HG03039 (cell line): ENCODE measurements around the gene FGF22.

Source experiments
- ATAC-seq: cut with Tn5 transposase; IDR thresholded peaks from one replicate; pipeline ENCODE4 v1.9.1; 2021; ENCODE audit warnings: mild to moderate bottlenecking, moderate library complexity; ENCODE audit not compliant: unreplicated experiment

The FGF22 gene

DNA sequence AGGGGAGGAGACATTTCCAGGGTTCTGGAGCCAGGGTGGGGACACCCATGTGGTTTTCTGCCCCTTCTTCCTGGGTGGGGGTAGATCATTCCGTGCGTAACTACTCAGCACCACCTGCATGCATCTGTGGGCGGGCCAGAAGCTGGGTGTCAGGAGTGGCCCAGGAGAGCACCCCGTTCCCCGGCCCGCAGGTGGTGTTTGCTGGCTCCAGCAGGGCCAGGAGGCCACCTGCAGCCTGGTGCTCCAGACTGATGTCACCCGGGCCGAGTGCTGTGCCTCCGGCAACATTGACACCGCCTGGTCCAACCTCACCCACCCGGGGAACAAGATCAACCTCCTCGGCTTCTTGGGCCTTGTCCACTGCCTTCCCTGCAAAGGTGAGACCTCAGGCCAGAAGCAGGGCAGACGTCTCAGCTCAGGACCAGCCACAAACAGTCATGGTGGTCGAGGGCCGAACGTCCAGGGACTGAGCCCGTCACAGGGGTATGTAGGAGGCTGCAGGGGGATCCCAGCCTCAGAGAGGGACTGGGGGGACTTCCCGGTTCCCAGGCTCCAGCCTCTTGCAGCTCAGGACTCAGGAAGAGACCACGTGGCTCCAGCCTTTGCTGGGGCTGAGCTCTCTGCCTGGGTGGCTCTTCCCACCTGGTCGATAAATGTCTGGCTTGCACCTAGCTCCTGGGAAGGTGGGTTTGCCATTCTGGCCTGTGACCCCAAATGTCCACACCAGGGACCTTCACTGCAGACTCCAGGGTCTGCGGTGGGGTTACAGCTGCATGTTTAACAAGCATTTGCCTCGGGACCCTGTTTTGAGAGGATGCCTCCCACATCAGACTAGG, 38.1 kb downstream of the FGF22 start:
- ATAC-seq, result no peak

DNA sequence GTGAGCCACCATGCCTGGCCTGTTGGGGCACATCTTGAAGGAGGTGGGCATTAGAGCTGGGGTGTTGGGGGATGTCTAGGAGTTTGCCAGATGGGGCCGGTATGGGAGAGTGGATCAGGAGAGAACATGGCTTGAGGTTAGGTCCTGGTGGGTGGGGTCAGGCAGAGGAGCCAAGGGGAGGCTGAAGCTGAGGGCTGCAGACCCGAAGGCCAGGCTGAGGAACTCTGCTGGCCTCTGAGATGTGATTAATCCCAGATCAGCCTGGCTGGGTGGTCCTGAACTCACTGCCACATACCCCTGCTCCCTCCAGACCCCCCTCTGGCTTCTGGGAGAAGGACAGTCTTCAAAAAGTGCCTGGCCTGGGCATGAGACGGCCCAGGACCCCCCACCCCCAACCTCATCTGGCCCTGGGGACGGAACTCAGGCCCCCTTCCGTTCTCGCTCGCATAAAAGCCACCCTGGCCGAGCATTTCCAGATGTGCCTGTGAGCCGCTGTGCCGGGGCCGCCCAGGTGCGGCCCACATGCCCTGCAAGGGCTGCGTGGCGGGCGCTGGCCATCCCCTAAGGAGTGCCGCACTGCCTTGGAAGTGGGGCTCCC, 39.2 kb downstream of the FGF22 start:
- ATAC-seq, result no peak

DNA sequence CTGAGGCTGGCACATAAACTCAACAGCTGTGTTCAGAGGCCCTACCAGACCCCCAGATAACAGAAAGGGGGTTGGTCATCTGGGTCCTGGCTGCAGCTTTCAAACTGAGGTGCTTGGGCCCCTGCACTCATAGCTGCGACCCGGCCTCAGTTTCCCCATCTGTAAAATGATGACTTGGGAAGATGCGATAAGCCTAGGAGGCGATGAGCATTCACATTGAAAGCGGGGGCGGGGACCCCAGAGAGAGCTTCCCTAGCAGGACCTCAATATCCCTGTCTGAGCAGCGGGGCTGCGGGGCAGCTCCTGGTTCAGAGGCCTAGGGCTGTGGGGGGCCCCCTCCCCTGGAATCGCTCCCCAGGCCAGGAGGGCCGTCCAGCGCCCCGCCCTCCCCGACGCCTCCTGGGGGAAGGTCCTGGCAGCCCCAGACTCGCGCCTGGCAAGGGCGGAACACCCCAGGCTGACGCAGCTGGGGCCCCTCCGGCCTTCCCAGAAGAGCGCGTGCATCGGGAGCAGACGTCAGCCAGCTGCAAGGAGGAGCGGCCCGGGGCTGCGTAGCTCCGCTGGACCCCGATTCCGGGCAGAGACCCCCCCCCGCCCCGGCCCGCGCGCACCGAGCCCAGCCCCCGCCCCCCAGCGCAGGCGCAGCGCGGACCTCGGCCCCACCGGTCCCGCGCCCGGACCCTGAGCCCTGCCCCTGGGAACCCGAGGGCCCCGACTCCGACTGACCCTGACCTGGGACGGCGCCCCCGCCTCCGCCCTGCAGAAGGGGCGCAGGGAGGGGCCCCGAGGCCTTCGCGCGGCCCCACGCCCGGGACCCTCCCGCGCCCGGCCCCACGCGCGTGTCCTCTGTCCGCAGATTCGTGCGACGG, 40.0 kb downstream of the FGF22 start:
- ATAC-seq, result peak; percentile 11

DNA sequence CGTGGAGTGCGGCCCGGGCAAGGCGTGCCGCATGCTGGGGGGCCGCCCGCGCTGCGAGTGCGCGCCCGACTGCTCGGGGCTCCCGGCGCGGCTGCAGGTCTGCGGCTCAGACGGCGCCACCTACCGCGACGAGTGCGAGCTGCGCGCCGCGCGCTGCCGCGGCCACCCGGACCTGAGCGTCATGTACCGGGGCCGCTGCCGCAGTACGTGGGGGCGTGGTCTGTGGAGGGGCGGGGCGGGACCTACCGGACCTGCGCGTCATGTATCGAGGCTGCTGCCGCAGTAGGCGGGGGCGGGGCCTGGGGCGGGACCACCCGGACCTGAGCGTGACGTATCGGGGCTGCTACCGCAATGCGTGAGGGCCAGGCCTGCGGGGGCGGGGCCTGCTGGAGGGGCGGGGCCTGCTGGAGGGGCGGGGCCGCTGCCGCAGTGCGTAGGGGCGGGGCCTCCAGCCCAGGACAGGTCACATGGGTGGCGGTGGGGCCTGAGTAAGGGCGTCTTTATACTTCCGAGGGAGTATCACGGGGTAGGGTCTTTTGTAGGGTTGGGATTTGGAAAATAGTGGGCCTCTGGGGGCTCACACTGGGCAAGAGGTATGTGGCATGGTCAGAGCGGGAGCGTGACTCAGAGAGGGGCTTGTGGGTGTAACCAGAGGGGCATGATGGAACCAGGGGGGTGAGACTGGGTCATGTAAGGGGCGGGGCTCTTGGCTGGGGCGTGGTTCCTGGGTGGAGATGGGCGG, 40.8 kb downstream of the FGF22 start:
- ATAC-seq, result peak; percentile 69

DNA sequence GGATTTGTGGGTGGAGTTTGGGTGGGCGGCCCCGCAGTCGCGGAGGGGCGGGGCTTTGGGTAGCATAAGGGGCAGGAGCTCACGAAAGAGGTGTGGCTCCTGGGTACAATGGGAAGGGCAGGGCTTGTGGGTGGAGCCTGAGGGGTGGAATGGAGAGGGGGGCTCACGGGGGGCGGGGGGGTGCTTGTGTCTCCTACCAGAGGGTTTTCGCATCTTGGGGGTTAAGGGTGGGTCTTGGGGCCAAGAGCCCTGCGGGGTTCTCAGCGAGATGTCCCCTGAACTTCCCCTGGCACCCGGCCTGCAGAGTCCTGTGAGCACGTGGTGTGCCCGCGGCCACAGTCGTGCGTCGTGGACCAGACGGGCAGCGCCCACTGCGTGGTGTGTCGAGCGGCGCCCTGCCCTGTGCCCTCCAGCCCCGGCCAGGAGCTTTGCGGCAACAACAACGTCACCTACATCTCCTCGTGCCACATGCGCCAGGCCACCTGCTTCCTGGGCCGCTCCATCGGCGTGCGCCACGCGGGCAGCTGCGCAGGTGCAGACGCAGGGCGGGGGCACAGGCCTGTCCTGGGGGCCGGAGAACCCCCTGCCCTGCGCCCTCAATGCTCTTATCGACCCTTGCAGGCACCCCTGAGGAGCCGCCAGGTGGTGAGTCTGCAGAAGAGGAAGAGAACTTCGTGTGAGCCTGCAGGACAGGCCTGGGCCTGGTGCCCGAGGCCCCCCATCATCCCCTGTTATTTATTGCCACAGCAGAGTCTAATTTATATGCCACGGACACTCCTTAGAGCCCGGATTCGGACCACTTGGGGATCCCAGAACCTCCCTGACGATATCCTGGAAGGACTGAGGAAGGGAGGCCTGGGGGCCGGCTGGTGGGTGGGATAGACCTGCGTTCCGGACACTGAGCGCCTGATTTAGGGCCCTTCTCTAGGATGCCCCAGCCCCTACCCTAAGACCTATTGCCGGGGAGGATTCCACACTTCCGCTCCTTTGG, 41.6 kb downstream of the FGF22 start:
- no peak for ATAC-seq

DNA sequence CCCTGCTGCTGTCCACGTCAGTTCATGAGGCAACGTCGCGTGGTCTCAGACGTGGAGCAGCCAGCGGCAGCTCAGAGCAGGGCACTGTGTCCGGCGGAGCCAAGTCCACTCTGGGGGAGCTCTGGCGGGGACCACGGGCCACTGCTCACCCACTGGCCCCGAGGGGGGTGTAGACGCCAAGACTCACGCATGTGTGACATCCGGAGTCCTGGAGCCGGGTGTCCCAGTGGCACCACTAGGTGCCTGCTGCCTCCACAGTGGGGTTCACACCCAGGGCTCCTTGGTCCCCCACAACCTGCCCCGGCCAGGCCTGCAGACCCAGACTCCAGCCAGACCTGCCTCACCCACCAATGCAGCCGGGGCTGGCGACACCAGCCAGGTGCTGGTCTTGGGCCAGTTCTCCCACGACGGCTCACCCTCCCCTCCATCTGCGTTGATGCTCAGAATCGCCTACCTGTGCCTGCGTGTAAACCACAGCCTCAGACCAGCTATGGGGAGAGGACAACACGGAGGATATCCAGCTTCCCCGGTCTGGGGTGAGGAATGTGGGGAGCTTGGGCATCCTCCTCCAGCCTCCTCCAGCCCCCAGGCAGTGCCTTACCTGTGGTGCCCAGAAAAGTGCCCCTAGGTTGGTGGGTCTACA, 43.1 kb downstream of the FGF22 start:
- no peak for ATAC-seq

DNA sequence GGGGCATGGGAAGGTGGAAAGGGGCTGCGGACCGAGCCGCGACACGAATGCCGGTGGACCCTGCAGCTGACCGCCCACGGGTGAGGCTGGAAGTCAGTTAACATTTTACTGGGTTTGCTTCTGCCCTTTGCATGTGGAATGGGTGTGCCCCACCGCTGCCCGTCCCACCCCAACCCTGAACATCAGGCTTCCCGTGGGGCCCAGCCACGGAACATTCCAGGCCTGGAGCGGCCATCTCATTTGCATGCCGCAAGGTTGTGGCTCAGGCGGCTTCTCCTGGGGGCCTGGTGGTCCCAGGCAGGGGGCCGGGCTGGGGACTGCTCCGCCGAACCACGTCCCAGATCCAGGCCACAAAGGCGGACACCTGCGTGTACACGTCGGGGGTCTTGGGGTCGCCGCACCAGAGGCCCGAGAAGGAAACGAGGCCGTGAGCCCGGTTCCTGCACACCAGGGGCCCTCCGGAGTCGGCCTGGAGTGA, 45.8 kb downstream of the FGF22 start:
- no peak for ATAC-seq

DNA sequence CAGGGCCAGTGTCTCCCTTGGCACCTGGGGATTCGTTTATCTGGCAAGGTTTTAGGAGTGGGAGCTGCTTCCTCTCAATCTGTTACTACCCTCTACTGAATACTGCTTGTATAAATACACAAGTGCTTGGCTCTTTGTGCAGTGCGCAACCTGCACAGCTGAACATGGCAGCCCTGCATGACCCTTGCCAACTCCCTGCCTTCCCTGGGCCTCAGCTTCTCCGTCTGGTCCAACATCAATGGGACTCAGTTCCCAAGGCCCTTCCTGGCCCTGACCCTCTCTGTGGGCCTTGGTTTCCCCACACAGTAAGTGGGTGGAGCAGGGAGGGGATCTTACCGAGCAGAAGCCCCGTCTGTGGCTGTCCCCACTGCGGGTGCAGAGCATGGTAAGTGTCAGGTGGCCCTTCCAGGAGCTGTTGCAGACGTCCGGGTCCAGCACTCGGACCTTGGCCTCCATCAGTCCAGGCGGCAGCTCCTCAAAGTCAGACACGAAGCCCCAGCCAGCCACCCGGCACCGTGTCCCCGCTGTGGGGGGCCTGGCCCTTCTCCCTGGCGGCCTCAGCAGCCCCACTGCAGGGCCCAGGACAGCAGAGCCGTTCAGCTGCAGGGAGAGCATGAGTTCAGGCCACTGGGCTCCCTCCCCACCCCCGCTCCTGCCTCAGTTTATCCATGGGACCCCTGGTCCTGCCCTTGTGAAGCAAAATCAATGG, 47.1 kb downstream of the FGF22 start:
- no peak for ATAC-seq

DNA sequence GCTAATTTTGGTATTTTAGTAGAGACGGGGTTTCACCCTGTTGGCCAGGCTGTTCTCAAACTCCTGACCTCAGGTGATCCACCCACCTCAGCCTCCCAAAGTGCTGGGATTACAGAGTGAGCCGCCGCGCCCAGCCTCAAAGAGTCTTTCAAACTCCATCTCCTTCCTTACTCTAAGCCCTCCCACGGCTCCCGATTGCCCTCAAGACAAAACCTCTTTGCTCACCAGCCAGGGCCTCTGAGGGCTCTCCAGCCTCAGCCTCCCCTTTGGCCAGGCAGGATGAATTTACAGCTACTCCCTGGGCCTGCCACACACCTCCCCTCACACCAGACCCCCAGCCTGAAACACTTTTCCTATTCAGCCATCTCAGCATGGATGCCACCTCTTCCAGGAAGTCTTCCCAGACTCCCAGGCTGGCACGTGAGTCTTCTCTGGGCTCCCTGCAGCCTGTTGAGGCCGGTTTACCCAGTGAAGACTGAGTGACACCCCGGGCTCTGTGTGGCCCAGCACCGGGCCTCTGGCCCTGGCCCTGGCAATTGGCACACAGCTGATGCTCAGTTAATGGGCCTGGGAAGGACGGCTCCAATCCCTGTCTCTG, 48.0 kb downstream of the FGF22 start:
- no peak for ATAC-seq

DNA sequence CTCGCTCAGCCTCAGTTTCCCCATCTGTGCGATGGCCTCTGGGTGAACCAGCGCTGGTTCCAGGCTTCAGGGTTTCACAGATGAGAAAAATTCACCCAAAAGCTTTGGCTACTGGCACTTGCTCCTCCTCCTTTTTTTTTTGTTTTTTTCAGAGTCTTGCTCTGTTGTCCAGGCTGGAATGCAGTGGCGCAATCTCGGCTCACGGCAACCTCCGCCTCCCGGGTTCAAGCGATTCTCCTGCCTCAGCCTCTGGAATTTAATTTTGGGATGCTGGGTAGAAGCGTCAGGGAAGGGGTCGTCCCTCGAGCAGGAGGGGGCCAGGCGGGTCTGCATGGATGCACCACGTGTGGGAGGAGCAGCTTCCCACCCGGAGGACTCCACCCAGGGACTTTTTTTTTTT, 48.5 kb downstream of the FGF22 start:
- ATAC-seq, result no peak

DNA sequence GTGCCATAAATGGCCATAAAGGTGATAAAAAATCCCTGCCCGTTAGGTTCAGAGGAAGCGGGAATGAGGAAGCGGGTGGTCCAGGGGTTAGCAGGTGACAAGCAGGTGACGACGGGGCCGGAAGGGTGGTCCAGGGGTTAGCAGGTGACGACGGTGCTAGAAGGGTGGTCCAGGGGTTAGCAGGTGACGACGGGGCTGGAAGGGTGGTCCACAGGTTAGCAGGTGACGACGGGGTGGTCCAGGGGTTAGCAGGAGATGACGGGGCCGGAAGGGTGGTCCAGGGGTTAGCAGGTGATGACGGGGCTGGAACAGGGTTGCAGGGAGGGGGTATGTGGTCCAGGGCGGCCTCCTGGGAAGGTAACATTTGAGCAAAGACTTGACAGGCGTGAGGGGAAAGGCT, 49.3 kb downstream of the FGF22 start:
- no peak for ATAC-seq

DNA sequence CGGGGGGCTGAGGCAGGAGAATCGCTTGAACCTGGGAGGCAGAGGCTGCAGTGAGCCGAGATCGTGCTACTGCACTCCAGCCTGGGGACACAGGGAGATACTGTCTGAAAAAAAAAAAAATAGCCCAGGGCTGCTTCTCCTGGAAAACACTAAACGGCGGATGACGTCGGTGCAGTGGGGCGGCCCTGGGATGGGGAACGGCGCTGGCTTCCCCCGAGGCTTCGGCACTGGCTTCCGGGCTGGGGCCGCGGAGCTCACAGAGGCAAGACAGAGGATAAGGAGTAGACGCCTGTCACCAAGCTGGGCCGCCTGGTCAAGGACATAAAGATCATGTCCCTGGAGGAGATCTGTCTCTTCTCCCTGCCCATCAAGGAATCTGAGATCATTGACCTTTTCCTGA, 50.5 kb downstream of the FGF22 start:
- no peak for ATAC-seq
